Muscle layer of duodenum (tissue), 2 donors: ENCODE measurements around the gene DRD5.
"Not testable (repeated sequence)": the region's sequence is repeated elsewhere in the genome, so short reads cannot be mapped to it uniquely, and the experiment has no call there.

Source experiments
- H3K27ac ChIP-seq: one replicate; pipeline ENCODE4 v1.7.0; 2013; ENCODE audit warnings: mild to moderate bottlenecking, low read length
- H3K27me3 ChIP-seq: one replicate; pipeline ENCODE4 v1.7.0; 2013; ENCODE audit warnings: low read depth, mild to moderate bottlenecking, control low read depth, low read length
- H3K36me3 ChIP-seq, 2 donors: one replicate each; pipeline ENCODE4 v1.7.0; 2013; ENCODE audit warnings: low read length in 2 of 2, control low read depth in 1 of 2, mild to moderate bottlenecking in 1 of 2; ENCODE audit not compliant: insufficient read depth in 2 of 2, control insufficient read depth in 1 of 2
- H3K4me1 ChIP-seq, 2 donors: one replicate each; pipeline ENCODE4 v1.7.0; 2013; ENCODE audit warnings: low read length in 2 of 2, mild to moderate bottlenecking in 2 of 2, control low read depth in 1 of 2, moderate library complexity in 1 of 2; ENCODE audit not compliant: insufficient read depth in 2 of 2, control insufficient read depth in 1 of 2
- H3K4me3 ChIP-seq, 2 donors: one replicate each; pipeline ENCODE4 v1.7.0; 2013; ENCODE audit warnings: low read length in 2 of 2, low read depth in 1 of 2, mild to moderate bottlenecking in 1 of 2
- H3K9me3 ChIP-seq, 2 donors: one replicate each; pipeline ENCODE4 v1.7.0; 2013; ENCODE audit warnings: low read length in 2 of 2, control low read depth in 1 of 2, mild to moderate bottlenecking in 1 of 2; ENCODE audit not compliant: control insufficient read depth in 1 of 2
- donor health status: healthy.

The DRD5 gene

GRCh38 chr4:9771034-9771433 is 10.4 kb upstream of the DRD5 start:
- no peak overlapping the region for H3K27ac ChIP-seq
- H3K4me1 ChIP-seq, result no peaks in the 10 kb centered on the region
- H3K9me3 ChIP-seq, result no peaks in the 10 kb centered on the region
- no peaks in the 10 kb centered on the region for H3K27me3 ChIP-seq
- no peak overlapping the region for H3K4me3 ChIP-seq
- no peaks in the 10 kb centered on the region for H3K36me3 ChIP-seq

DNA sequence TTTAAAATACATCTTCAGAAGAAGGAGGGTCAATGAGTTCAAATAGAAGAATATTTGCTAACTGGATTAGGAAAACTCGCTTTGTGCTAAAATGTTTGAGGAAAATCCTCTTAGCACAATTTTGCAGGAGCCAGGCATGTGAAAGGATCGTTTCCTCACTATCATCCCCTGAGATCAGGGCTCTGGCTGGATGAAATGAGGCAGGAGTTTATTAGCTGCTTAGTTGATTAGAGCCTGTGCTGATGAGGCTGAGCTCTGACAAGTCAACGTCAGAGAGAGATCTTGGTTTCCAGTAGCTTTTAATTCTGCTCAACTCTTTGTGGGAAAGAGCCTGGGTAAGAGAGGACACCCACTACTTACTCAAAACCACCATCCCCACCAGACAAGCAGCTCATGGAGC is 8.0 kb upstream of the DRD5 start:
- Histone ChIP-seq H3K27ac (no peak overlapping the region), H3K4me1 (no peaks in the 10 kb centered on the region), H3K4me3 (no peak overlapping the region), H3K36me3 (no peaks in the 10 kb centered on the region), H3K9me3 (no peaks in the 10 kb centered on the region), H3K27me3 (no peaks in the 10 kb centered on the region)

DNA sequence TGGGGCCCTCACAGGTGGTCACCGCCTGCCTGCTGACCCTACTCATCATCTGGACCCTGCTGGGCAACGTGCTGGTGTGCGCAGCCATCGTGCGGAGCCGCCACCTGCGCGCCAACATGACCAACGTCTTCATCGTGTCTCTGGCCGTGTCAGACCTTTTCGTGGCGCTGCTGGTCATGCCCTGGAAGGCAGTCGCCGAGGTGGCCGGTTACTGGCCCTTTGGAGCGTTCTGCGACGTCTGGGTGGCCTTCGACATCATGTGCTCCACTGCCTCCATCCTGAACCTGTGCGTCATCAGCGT is 652 bp downstream of the DRD5 start:
- H3K9me3 ChIP-seq, result peaks cover 0 to 2% of the 10 kb centered on the region in 2 donors
- no peak overlapping the region for H3K4me3 ChIP-seq
- H3K4me1 ChIP-seq, result peaks cover 0 to 3% of the 10 kb centered on the region in 2 donors
- H3K27me3 ChIP-seq, result no peaks in the 10 kb centered on the region
- H3K27ac ChIP-seq, result no peak overlapping the region
- H3K36me3 ChIP-seq, result no peaks in the 10 kb centered on the region

DNA sequence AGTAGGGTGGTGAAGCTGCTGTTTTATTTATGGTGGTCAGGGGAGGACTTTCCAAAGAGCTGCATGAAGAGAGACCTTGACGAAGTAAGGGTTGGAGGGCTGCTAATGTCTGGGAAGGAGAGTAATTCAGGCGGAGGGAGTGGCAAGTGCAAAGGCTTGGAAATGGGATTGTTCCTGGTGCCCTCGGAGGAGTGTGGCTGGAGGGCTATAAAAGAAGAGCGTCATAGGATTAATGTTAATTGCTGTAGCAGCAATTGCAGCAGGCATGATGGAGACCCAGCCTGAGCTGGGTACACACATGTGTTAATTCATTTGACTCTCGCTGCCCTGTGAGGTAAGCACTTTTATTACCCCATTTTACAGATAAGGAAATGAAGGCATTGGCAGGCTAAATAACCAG is 4.5 kb downstream of the DRD5 start:
- not testable (repeated sequence) for H3K4me3 ChIP-seq, H3K36me3 ChIP-seq, H3K9me3 ChIP-seq, H3K27me3 ChIP-seq, H3K4me1 ChIP-seq, H3K27ac ChIP-seq

DNA sequence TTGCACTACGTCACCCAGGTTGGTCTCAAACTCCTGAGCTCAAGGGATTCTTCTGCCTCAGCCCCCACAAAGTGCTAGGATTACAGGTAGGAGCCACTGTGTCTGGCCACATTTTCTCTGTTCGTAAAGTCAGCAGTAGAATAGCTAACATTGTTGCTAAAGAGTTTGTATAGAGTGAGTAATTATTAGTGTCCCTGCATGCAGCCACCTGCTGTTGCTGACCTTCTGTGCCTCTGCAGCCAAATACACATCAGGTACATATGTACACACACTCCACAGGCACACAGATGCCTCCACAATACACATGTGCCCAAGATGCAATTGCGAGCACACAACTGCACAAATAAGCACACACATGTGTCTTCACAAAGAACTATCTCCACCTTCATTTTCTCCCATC is 10.9 kb downstream of the DRD5 start:
- Histone ChIP-seq H3K9me3 (no peaks in the 10 kb centered on the region), H3K4me3 (no peak overlapping the region), H3K4me1 (no peaks in the 10 kb centered on the region), H3K27me3 (no peaks in the 10 kb centered on the region), H3K36me3 (no peaks in the 10 kb centered on the region), H3K27ac (no peak overlapping the region)

- H3K4me3 ChIP-seq, result not testable (repeated sequence)
Observed at GRCh38 chr4:9796641-9797040, 15.2 kb downstream of the DRD5 start.

GRCh38 chr4:9800848-9801247 is 19.4 kb downstream of the DRD5 start:
- no peaks in the 10 kb centered on the region for H3K36me3 ChIP-seq
- no peaks in the 10 kb centered on the region for H3K27me3 ChIP-seq
- H3K9me3 ChIP-seq, result no peaks in the 10 kb centered on the region
- no peak overlapping the region for H3K27ac ChIP-seq
- H3K4me3 ChIP-seq, result no peak overlapping the region
- no peaks in the 10 kb centered on the region for H3K4me1 ChIP-seq

More at GRCh38 chr4:9796641-9797040, 15.2 kb downstream of the DRD5 start:
- H3K9me3 ChIP-seq, H3K27ac ChIP-seq, H3K27me3 ChIP-seq, H3K36me3 ChIP-seq, H3K4me1 ChIP-seq: not testable (repeated sequence)

- Histone ChIP-seq H3K36me3 (no peaks in the 10 kb centered on the region), H3K9me3 (no peaks in the 10 kb centered on the region), H3K4me3 (no peak overlapping the region), H3K27me3 (no peaks in the 10 kb centered on the region), H3K4me1 (no peaks in the 10 kb centered on the region), H3K27ac (no peak overlapping the region)
Observed at GRCh38 chr4:9804918-9805317, 23.5 kb downstream of the DRD5 start.

DNA sequence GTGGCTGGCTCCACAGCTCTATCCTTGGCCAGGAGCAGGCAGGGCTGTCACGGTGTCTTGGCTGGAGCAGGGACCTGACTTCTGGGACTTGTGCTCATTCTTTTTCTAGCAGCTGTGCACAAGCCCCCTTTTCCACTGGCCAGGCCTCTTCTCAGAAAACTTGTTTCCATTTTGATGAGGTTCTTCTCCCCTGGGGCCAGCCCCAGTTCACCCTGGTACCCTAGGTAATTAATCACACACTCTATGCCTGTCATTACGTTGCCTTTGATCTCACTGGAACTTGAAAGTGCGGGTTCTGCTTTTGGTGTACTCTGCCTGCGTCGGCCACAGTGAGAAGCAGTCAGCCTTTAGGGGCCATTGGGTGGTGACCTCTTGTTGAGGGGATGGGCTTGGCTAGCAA is 26.6 kb downstream of the DRD5 start:
- H3K4me3 ChIP-seq, result no peak overlapping the region
- no peaks in the 10 kb centered on the region for H3K36me3 ChIP-seq
- H3K27me3 ChIP-seq, result no peaks in the 10 kb centered on the region
- H3K9me3 ChIP-seq, result no peaks in the 10 kb centered on the region
- H3K27ac ChIP-seq, result no peak overlapping the region
- H3K4me1 ChIP-seq, result no peaks in the 10 kb centered on the region

DNA sequence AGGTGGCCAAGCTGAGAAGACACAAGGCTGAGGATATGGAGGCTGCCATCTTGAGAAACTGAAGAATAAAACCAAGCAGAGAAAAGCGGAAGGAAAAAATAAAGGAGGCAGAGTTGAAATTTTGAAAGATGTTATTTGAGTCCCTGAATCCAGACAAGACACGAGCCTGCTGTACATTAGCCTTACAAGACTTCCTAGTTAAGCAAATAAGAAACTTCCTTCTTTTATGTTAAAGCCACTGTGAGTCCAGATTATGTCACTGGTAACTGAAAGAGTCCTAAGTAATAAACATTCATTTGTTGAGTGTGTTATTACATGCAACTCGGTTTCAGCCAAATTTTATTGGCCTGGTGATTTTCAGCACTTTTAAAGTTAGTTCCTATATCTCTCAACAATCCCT is 30.4 kb downstream of the DRD5 start:
- H3K36me3 ChIP-seq, result no peaks in the 10 kb centered on the region
- no peaks in the 10 kb centered on the region for H3K9me3 ChIP-seq
- no peak overlapping the region for H3K4me3 ChIP-seq
- H3K27ac ChIP-seq, result no peak overlapping the region
- no peaks in the 10 kb centered on the region for H3K4me1 ChIP-seq
- no peaks in the 10 kb centered on the region for H3K27me3 ChIP-seq

DNA sequence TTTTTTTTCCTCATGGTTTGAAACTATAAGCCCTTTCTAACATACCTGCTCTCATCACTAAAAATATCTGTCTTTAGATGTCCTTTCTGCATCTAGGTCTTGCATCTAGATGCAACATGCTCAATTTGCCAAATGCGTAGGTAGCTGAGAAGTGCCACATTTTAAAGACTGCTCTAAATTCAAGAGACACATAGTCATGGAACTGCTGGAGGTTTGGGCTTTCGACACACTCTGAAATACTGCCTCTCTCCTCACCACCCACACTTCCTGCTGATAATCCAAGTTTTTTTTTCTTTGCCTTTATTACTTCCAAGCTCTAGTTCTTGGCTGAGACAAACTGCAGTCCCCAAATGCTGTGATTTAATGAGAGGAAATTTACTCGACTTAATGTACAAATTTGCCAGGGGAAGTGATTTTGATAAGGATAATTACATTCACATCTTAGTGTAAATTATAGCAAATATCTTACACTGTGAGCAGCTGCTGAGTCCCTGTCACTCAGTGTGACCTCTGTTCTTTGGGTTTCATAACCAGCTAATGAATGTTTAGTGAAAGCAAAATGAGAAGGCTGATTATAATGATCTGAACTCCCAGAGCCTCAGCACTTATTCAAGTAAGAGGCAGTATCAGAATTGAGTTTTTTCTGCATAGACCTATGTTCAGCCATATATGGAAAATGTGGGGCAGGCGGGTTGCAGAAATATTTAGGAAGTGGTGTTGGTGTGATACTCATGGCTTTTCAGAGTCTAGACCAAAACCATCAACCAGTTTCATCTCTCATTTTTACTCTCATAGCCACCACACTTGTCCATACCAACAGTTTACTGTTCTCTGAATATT is 31.3 kb downstream of the DRD5 start:
- Histone ChIP-seq H3K9me3 (no peaks in the 10 kb centered on the region), H3K27ac (no peak overlapping the region), H3K27me3 (no peaks in the 10 kb centered on the region), H3K4me1 (no peaks in the 10 kb centered on the region), H3K36me3 (no peaks in the 10 kb centered on the region), H3K4me3 (no peak overlapping the region)

- no peaks in the 10 kb centered on the region for H3K9me3 ChIP-seq
- no peaks in the 10 kb centered on the region for H3K27me3 ChIP-seq
- H3K4me1 ChIP-seq, result no peaks in the 10 kb centered on the region
- H3K36me3 ChIP-seq, result no peaks in the 10 kb centered on the region
- no peak overlapping the region for H3K4me3 ChIP-seq
- no peak overlapping the region for H3K27ac ChIP-seq
Observed at GRCh38 chr4:9816285-9816684, 34.9 kb downstream of the DRD5 start.
